Neural progenitor cell (in vitro differentiated cells): ENCODE results near the gene PEX16. TPM values are rescaled to one million over a fixed set of nuclear protein-coding genes. Genes with fewer than 3 reads are reported as not detected.

Experiments used
- DNase-seq: peaks from one replicate; pipeline ENCODE4 v3.0.0-alpha.2; 2016; ENCODE audit warnings: low spot score
- H2AFZ ChIP-seq: fragments of 200-600 bp; sonication (generic); replicated peaks from 2 replicates; pipeline ENCODE4 v1.6.1; 2016; ENCODE audit warnings: antibody characterized with exemption
- H3F3A ChIP-seq: fragments of 200-600 bp; sonication (generic); 2 replicates; pipeline ENCODE4 v1.6.1; 2016; ENCODE audit warnings: antibody characterized with exemption, low read depth
- H3K27ac ChIP-seq: fragments of 200-600 bp; sonication (generic); 2 replicates; pipeline ENCODE4 v1.5.1; 2016; ENCODE audit warnings: mild to moderate bottlenecking
- H3K27me3 ChIP-seq: fragments of 200-600 bp; sonication (generic); 2 replicates; pipeline ENCODE4 v1.6.1; 2016; ENCODE audit warnings: mild to moderate bottlenecking, moderate library complexity
- H3K36me3 ChIP-seq: fragments of 200-600 bp; sonication (generic); 2 replicates; pipeline ENCODE4 v1.5.1; 2016
- H3K4me1 ChIP-seq: fragments of 200-600 bp; sonication (generic); 2 replicates; pipeline ENCODE4 v1.6.1; 2016; ENCODE audit warnings: mixed run types
- H3K4me2 ChIP-seq: fragments of 200-600 bp; sonication (generic); 2 replicates; pipeline ENCODE4 v1.6.1; 2016
- H3K4me3 ChIP-seq: fragments of 200-600 bp; sonication (generic); 2 replicates; pipeline ENCODE4 v1.5.1; 2016
- H3K79me2 ChIP-seq: fragments of 200-600 bp; sonication (generic); 2 replicates; pipeline ENCODE4 v1.6.1; 2016; ENCODE audit warnings: low read depth
- H3K9ac ChIP-seq: fragments of 200-600 bp; sonication (generic); 2 replicates; pipeline ENCODE4 v1.6.1; 2016
- H3K9me3 ChIP-seq: fragments of 200-600 bp; sonication (generic); 2 replicates; pipeline ENCODE4 v1.5.1; 2016; ENCODE audit warnings: low read depth
- H4K20me1 ChIP-seq: fragments of 200-600 bp; sonication (generic); 2 replicates; pipeline ENCODE4 v1.6.1; 2016; ENCODE audit warnings: low read depth
- H3K27ac Mint-ChIP-seq: 3 replicates; pipeline ENCODE4 v1.8.0; 2021; ENCODE audit warnings: mixed read lengths
- H3K27me3 Mint-ChIP-seq: 2 replicates; pipeline ENCODE4 v1.8.0; 2022; ENCODE audit warnings: low read depth, mild to moderate bottlenecking, inconsistent platforms, moderate library complexity, mixed read lengths; ENCODE audit not compliant: insufficient read depth
- H3K36me3 Mint-ChIP-seq: 3 replicates; pipeline ENCODE4 v1.8.0; 2021; ENCODE audit warnings: mixed read lengths
- H3K4me1 Mint-ChIP-seq: 3 replicates; pipeline ENCODE4 v1.8.0; 2021; ENCODE audit warnings: mixed read lengths
- H3K4me3 Mint-ChIP-seq: 3 replicates; pipeline ENCODE4 v1.8.0; 2021; ENCODE audit warnings: mild to moderate bottlenecking, moderate library complexity, mixed read lengths
- H3K9me3 Mint-ChIP-seq: 3 replicates; pipeline ENCODE4 v1.8.0; 2020; ENCODE audit warnings: mixed read lengths
- EZH2 ChIP-seq: fragments of 200-600 bp; sonication (generic); IDR thresholded peaks from 2 replicates; pipeline ENCODE4 v1.6.1; 2017; ENCODE audit warnings: antibody characterized with exemption, mild to moderate bottlenecking, moderate library complexity
- EZH2phosphoT487 ChIP-seq: fragments of 200-600 bp; sonication (generic); IDR thresholded peaks from 2 replicates; pipeline ENCODE4 v1.6.1; 2017; ENCODE audit warnings: antibody characterized with exemption
- total RNA-seq: library from RNA; depleted of rRNA; stranded (reverse); fragments of >200 nt; gene quantifications from 2 replicates; pipeline ENCODE4 v1.2.3, GENCODE V29; 2015; ENCODE audit warnings: low replicate concordance
- TF ChIP-seq, protein P1 (sequence below): fragments of 200-600 bp; sonication (generic); IDR thresholded peaks from 2 replicates; pipeline ENCODE4 v1.5.1; 2017; ENCODE audit warnings: antibody characterized with exemption, mild to moderate bottlenecking

Gene PEX16
- total RNA-seq, 1 donor from 2014 or later = 11.6 TPM

GRCh38 chr11:45942381-45942780, 24.7 kb upstream of the PEX16 start:
- Mint-ChIP-seq H3K36me3 (peaks cover 23% of the 10 kb centered on the region), H3K4me3 (no peak overlapping the region), H3K27me3 (no peaks in the 10 kb centered on the region), H3K4me1 (no peaks in the 10 kb centered on the region), H3K27ac (no peak overlapping the region), H3K9me3 (no peaks in the 10 kb centered on the region)
- Histone ChIP-seq H3K9me3 (no peaks in the 10 kb centered on the region), H3K27me3 (no peaks in the 10 kb centered on the region), H2AFZ (no peak overlapping the region), H3K36me3 (no peaks in the 10 kb centered on the region), H3K79me2 (no peaks in the 10 kb centered on the region), H3K4me2 (no peak overlapping the region), H3K9ac (no peak overlapping the region), H4K20me1 (peaks cover 6% of the 10 kb centered on the region), H3K27ac (no peak overlapping the region), H3K4me1 (no peaks in the 10 kb centered on the region), H3F3A (no peaks in the 10 kb centered on the region), H3K4me3 (no peak overlapping the region)
- no peak for DNase-seq
- TF ChIP-seq, protein P1, sequence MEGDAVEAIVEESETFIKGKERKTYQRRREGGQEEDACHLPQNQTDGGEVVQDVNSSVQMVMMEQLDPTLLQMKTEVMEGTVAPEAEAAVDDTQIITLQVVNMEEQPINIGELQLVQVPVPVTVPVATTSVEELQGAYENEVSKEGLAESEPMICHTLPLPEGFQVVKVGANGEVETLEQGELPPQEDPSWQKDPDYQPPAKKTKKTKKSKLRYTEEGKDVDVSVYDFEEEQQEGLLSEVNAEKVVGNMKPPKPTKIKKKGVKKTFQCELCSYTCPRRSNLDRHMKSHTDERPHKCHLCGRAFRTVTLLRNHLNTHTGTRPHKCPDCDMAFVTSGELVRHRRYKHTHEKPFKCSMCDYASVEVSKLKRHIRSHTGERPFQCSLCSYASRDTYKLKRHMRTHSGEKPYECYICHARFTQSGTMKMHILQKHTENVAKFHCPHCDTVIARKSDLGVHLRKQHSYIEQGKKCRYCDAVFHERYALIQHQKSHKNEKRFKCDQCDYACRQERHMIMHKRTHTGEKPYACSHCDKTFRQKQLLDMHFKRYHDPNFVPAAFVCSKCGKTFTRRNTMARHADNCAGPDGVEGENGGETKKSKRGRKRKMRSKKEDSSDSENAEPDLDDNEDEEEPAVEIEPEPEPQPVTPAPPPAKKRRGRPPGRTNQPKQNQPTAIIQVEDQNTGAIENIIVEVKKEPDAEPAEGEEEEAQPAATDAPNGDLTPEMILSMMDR = no peak
- TF ChIP-seq EZH2phosphoT487 (no peak), EZH2 (no peak)

DNA sequence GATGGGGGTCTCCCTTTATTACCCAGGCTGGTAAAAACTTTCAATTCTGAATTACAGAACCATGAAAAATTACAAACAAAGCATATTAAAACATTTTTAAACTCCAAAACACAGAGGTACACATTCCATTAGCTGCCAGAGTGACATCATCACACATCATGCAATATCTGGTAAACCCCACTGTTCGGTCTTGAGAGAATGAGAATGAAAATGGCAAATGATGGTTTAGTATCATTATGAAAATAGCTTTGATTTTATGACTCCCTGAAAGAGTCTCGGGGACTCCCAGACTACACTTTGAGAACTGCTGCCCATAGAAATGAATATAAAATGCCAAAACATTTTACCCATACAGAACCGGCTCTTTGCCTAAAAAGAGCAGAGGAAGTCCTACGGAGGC, 23.6 kb upstream of the PEX16 start:
- Histone ChIP-seq H3K9ac (no peak overlapping the region), H3K4me2 (no peak overlapping the region), H4K20me1 (peaks cover 6% of the 10 kb centered on the region), H3K4me1 (no peaks in the 10 kb centered on the region), H3K27ac (no peak overlapping the region), H3K36me3 (no peaks in the 10 kb centered on the region), H3K4me3 (no peak overlapping the region), H3K9me3 (no peaks in the 10 kb centered on the region), H3K79me2 (no peaks in the 10 kb centered on the region), H3F3A (no peaks in the 10 kb centered on the region), H3K27me3 (no peaks in the 10 kb centered on the region), H2AFZ (no peak overlapping the region)
- no peak for TF ChIP-seq EZH2
- TF ChIP-seq, protein P1 = no peak
- no peak for TF ChIP-seq EZH2phosphoT487
- H3K9me3 Mint-ChIP-seq = no peaks in the 10 kb centered on the region
- H3K4me3 Mint-ChIP-seq = no peak overlapping the region
- no peak for DNase-seq
- H3K4me1 Mint-ChIP-seq = no peaks in the 10 kb centered on the region
- H3K27ac Mint-ChIP-seq = no peak overlapping the region
- H3K36me3 Mint-ChIP-seq = peaks cover 23% of the 10 kb centered on the region
- no peaks in the 10 kb centered on the region for H3K27me3 Mint-ChIP-seq

- Histone ChIP-seq H3K27ac (no peak overlapping the region), H3K9me3 (no peaks in the 10 kb centered on the region)
- H3K27ac Mint-ChIP-seq = no peak overlapping the region
These were observed 22.2 kb upstream of the PEX16 start for GRCh38 chr11:45939836-45940235.

More at GRCh38 chr11:45939836-45940235, 22.2 kb upstream of the PEX16 start:
- Mint-ChIP-seq H3K9me3 (no peaks in the 10 kb centered on the region), H3K27me3 (no peaks in the 10 kb centered on the region), H3K36me3 (peaks cover 13% of the 10 kb centered on the region), H3K4me3 (no peak overlapping the region), H3K4me1 (no peaks in the 10 kb centered on the region)
- Histone ChIP-seq H3K4me1 (no peaks in the 10 kb centered on the region), H3K36me3 (no peaks in the 10 kb centered on the region), H3F3A (no peaks in the 10 kb centered on the region), H3K79me2 (no peaks in the 10 kb centered on the region), H2AFZ (no peak overlapping the region), H3K4me3 (no peak overlapping the region), H3K9ac (no peak overlapping the region), H3K4me2 (no peak overlapping the region), H3K27me3 (no peaks in the 10 kb centered on the region), H4K20me1 (peaks cover 6% of the 10 kb centered on the region)
- DNase-seq = no peak
- TF ChIP-seq EZH2phosphoT487 = no peak
- TF ChIP-seq, protein P1 = no peak
- no peak for TF ChIP-seq EZH2
